ENCODE measurements around the gene R3HCC1L. TPM values are rescaled to one million over a fixed set of nuclear protein-coding genes. Genes with fewer than 3 reads are reported as not detected.

R3HCC1L gene
- total RNA-seq, 4 donors from 2014 or later: 9.0 to 11.6 (median 9.9) TPM

GRCh38 chr10:98254234-98254974 is 119.9 kb downstream of the R3HCC1L start:
- 86% methylated on average over 10 of the region's 10 CpGs for WGBS
- H3K4me3 ChIP-seq: no peak overlapping the region
- H3K9me3 ChIP-seq: no peaks in the 10 kb centered on the region
- intact Hi-C loops (cut with DNase I): no loop called here
- no peak for TF ChIP-seq POLR2AphosphoS5 (IDR thresholded peaks at IDR 0.05)
- no peak for TF ChIP-seq EP300 (IDR thresholded peaks at IDR 0.05)
- no peak for TF ChIP-seq POLR2A (IDR thresholded peaks at IDR 0.05; ENCODE audit: low read depth)
- no peak for TF ChIP-seq CTCF (IDR thresholded peaks at IDR 0.05)
- H3K4me1 ChIP-seq: peaks cover 0 to 11% (median 3%) of the 10 kb centered on the region in 4 donors
- peaks cover 0 to 50% (median 29%) of the 10 kb centered on the region in 4 donors for H3K36me3 ChIP-seq
- no peak overlapping the region for H3K27ac ChIP-seq (replicated peaks in 1 of 4)
- DNase-seq (ENCODE audit: extremely low spot score): no peak
- peaks cover 0 to 7% (median 0%) of the 10 kb centered on the region in 4 donors for H3K27me3 ChIP-seq

GRCh38 chr10:98255146-98255877 is 120.9 kb downstream of the R3HCC1L start:
- WGBS: 86% methylated on average over 12 of the region's 17 CpGs
- intact Hi-C loops (cut with DNase I): no loop called here
- Histone ChIP-seq H3K9me3 (no peaks in the 10 kb centered on the region), H3K36me3 (peaks cover 0 to 41% (median 23%) of the 10 kb centered on the region in 4 donors), H3K27me3 (peaks cover 0 to 6% (median 0%) of the 10 kb centered on the region in 4 donors), H3K4me3 (no peak overlapping the region), H3K4me1 (peaks cover 0 to 19% (median 7%) of the 10 kb centered on the region in 4 donors), H3K27ac (replicated peaks in 1 of 4) (no peak overlapping the region)
- DNase-seq (ENCODE audit: extremely low spot score): no peak
- TF ChIP-seq CTCF (IDR thresholded peaks at IDR 0.05) (no peak), POLR2A (IDR thresholded peaks at IDR 0.05; ENCODE audit: low read depth) (no peak), POLR2AphosphoS5 (IDR thresholded peaks at IDR 0.05) (no peak), EP300 (IDR thresholded peaks at IDR 0.05) (no peak)

GRCh38 chr10:98256692-98257091 is 122.2 kb downstream of the R3HCC1L start:
- intact Hi-C loops (cut with DNase I): no loop called here
- Histone ChIP-seq H3K36me3 (peaks cover 0 to 33% (median 16%) of the 10 kb centered on the region in 4 donors), H3K27ac (replicated peaks in 1 of 4) (no peak overlapping the region), H3K27me3 (no peaks in the 10 kb centered on the region), H3K4me3 (no peak overlapping the region), H3K4me1 (peaks cover 0 to 26% (median 13%) of the 10 kb centered on the region in 4 donors), H3K9me3 (no peaks in the 10 kb centered on the region)
- 97% methylated on average over 11 of the region's 11 CpGs for WGBS
- no peak for DNase-seq (ENCODE audit: extremely low spot score)
- TF ChIP-seq CTCF (IDR thresholded peaks at IDR 0.05): no peak
- TF ChIP-seq POLR2AphosphoS5 (IDR thresholded peaks at IDR 0.05): no peak

GRCh38 chr10:98257198-98257597 is 122.7 kb downstream of the R3HCC1L start:
- Histone ChIP-seq H3K9me3 (no peaks in the 10 kb centered on the region), H3K27me3 (no peaks in the 10 kb centered on the region), H3K36me3 (peaks cover 0 to 31% (median 13%) of the 10 kb centered on the region in 4 donors), H3K27ac (replicated peaks in 1 of 4) (no peak overlapping the region), H3K4me1 (peaks cover 0 to 26% (median 13%) of the 10 kb centered on the region in 4 donors), H3K4me3 (no peak overlapping the region)
- intact Hi-C loops (cut with DNase I): no loop called here
- no peak for DNase-seq (ENCODE audit: extremely low spot score)
- TF ChIP-seq POLR2AphosphoS5 (IDR thresholded peaks at IDR 0.05) (no peak), POLR2A (IDR thresholded peaks at IDR 0.05; ENCODE audit: low read depth) (no peak), CTCF (IDR thresholded peaks at IDR 0.05) (no peak), EP300 (IDR thresholded peaks at IDR 0.05) (no peak)
- WGBS: 96% methylated on average over 8 of the region's 12 CpGs
